Tibial nerve (tissue), 4 donors: ENCODE data around the gene CDKN2A. TPM values are rescaled to one million over a fixed set of nuclear protein-coding genes. Genes with fewer than 3 reads are reported as not detected.
A peak's percentile ranks its signal among the peaks of the same experiment; 100 is the strongest.
"Not testable (repeated sequence)": the region's sequence is repeated elsewhere in the genome, so short reads cannot be mapped to it uniquely, and the experiment has no call there.

Experiments
- DNase-seq, 2 donors: peaks; one replicate each; pipeline ENCODE4 v3.0.0-alpha.2; 2019; ENCODE audit warnings: low spot score in 2 of 2
- H3K27ac ChIP-seq, 4 donors: fragments of 200-600 bp; sonication (generic) in 3 of 4; one replicate each; pipeline ENCODE4 v1.5.1; 2017 to 2019; ENCODE audit warnings: mild to moderate bottlenecking in 1 of 4
- H3K27me3 ChIP-seq, 2 donors: fragments of 200-600 bp; sonication (generic) in 1 of 2; one replicate each; pipeline versions ENCODE4 v1.5.1 to v1.6.0; 2017 to 2019
- H3K36me3 ChIP-seq, 3 donors: fragments of 200-600 bp; sonication (generic); one replicate each; pipeline ENCODE4 v1.5.1; 2018 to 2019
- H3K4me1 ChIP-seq, 4 donors: fragments of 200-600 bp; sonication (generic) in 3 of 4; one replicate each; pipeline ENCODE4 v1.5.1; 2017 to 2019
- H3K4me3 ChIP-seq, 4 donors: fragments of 200-600 bp; sonication (generic) in 3 of 4; one replicate each; pipeline ENCODE4 v1.5.1; 2017 to 2019; ENCODE audit warnings: mild to moderate bottlenecking in 1 of 4, moderate library complexity in 1 of 4
- H3K9me3 ChIP-seq, 4 donors: fragments of 200-600 bp; sonication (generic) in 3 of 4; one replicate each; pipeline ENCODE4 v1.5.1; 2017 to 2019
- CTCF ChIP-seq, 5 experiments: fragments of 200-600 bp in 3 of 5; fragments of 450-650 bp in 2 of 5; sonication (generic) in 3 of 5; IDR thresholded peaks; one replicate each; pipeline ENCODE4 v1.5.1; 2016 to 2019; ENCODE audit warnings: antibody characterized with exemption in 5 of 5, mild to moderate bottlenecking in 3 of 5, moderate library complexity in 2 of 5
- EP300 ChIP-seq, 2 donors: sonication (generic); formaldehyde crosslinking; IDR thresholded peaks; one replicate each; pipeline ENCODE4 v1.6.1; 2017; ENCODE audit warnings: antibody characterized with exemption in 2 of 2, mild to moderate bottlenecking in 1 of 2
- POLR2A ChIP-seq, 2 donors: fragments of 450-650 bp; IDR thresholded peaks; one replicate each; pipeline ENCODE4 v1.6.1; 2017; ENCODE audit warnings: antibody characterized with exemption in 2 of 2, mild to moderate bottlenecking in 2 of 2, moderate library complexity in 2 of 2
- WGBS, 2 donors: methylation state at CpG; one replicate each; pipeline ENCODE4 v1.1.5; 2018; 5-methylcytosine and 5-hydroxymethylcytosine counted together
- total RNA-seq, 4 donors: library from RNA; depleted of rRNA; stranded (reverse); fragments of >200 nt; gene quantifications; one replicate each; pipeline ENCODE4 v1.1.0, GENCODE V29; 2016

The CDKN2A gene
- total RNA-seq, 4 donors from 2014 or later, result 1.7 to 11.6 (median 2.4) TPM

GRCh38 chr9:21965401-21965951, 28.7 kb downstream of the CDKN2A start:
- Histone ChIP-seq H3K27me3 (peaks cover 9 to 72% of the 10 kb centered on the region in 2 donors), H3K9me3 (peaks cover 0 to 19% (median 0%) of the 10 kb centered on the region in 4 donors), H3K27ac (no peak overlapping the region), H3K4me1 (peaks cover 0 to 27% (median 10%) of the 10 kb centered on the region in 4 donors), H3K36me3 (no peaks in the 10 kb centered on the region), H3K4me3 (peak overlapping the region in 3 of 4 donors; percentile 9 to 28 (median 16))
- WGBS, 2 donors, result 3% methylated on average over 30 of the region's 30 CpGs
- TF ChIP-seq CTCF (IDR thresholded peaks at IDR 0.05) (peak in 2 of 5 experiments; percentile 5 to 13), EP300 (IDR thresholded peaks at IDR 0.05) (no peak)
- DNase-seq, result no peak

GRCh38 chr9:21964925-21965385, 29.2 kb downstream of the CDKN2A start:
- no peak for TF ChIP-seq POLR2A (IDR thresholded peaks at IDR 0.05)
- TF ChIP-seq CTCF (IDR thresholded peaks at IDR 0.05), result no peak
- no peak for TF ChIP-seq EP300 (IDR thresholded peaks at IDR 0.05)
- WGBS, 2 donors, result 4 to 5% methylated on average over 29 of the region's 29 CpGs
- peak overlapping the region in 3 of 4 donors; percentile 9 to 28 (median 16) for H3K4me3 ChIP-seq
- no peak for DNase-seq
- H3K4me1 ChIP-seq, result peaks cover 0 to 27% (median 10%) of the 10 kb centered on the region in 4 donors
- peaks cover 9 to 67% of the 10 kb centered on the region in 2 donors for H3K27me3 ChIP-seq
- H3K27ac ChIP-seq, result no peak overlapping the region
- H3K9me3 ChIP-seq, result peaks cover 0 to 19% (median 0%) of the 10 kb centered on the region in 4 donors
- no peaks in the 10 kb centered on the region for H3K36me3 ChIP-seq

- Histone ChIP-seq H3K4me1 (peaks cover 0 to 15% (median 10%) of the 10 kb centered on the region in 4 donors), H3K27ac (no peak overlapping the region), H3K9me3 (peaks cover 0 to 16% (median 0%) of the 10 kb centered on the region in 4 donors), H3K27me3 (peaks cover 0 to 33% of the 10 kb centered on the region in 2 donors), H3K36me3 (no peaks in the 10 kb centered on the region), H3K4me3 (no peak overlapping the region)
- no peak for TF ChIP-seq POLR2A (IDR thresholded peaks at IDR 0.05)
- no peak for TF ChIP-seq CTCF (IDR thresholded peaks at IDR 0.05)
- no peak for TF ChIP-seq EP300 (IDR thresholded peaks at IDR 0.05)
- no peak for DNase-seq
- 90 to 95% methylated on average over 2 of the region's 2 CpGs for WGBS, 2 donors
Measured at GRCh38 chr9:21961569-21961968, 32.6 kb downstream of the CDKN2A start.

GRCh38 chr9:21959268-21959667, 34.9 kb downstream of the CDKN2A start:
- not testable (repeated sequence) for H3K36me3 ChIP-seq, DNase-seq, H3K27ac ChIP-seq, H3K4me1 ChIP-seq, H3K4me3 ChIP-seq
- peaks cover 0 to 12% (median 0%) of the 10 kb centered on the region in 4 donors for H3K9me3 ChIP-seq
- H3K27me3 ChIP-seq, result peaks cover 0 to 10% of the 10 kb centered on the region in 2 donors
- 95 to 96% methylated on average over 9 to 21 of the region's 33 CpGs for WGBS, 2 donors

GRCh38 chr9:21958833-21959232, 35.4 kb downstream of the CDKN2A start:
- no peak for TF ChIP-seq EP300 (IDR thresholded peaks at IDR 0.05)
- no peak for TF ChIP-seq POLR2A (IDR thresholded peaks at IDR 0.05)
- TF ChIP-seq CTCF (IDR thresholded peaks at IDR 0.05), result no peak
- peaks cover 0 to 9% of the 10 kb centered on the region in 2 donors for H3K27me3 ChIP-seq
- H3K27ac ChIP-seq, result no peak overlapping the region
- H3K4me1 ChIP-seq, result no peaks in the 10 kb centered on the region
- no peaks in the 10 kb centered on the region for H3K36me3 ChIP-seq
- peaks cover 0 to 10% (median 0%) of the 10 kb centered on the region in 4 donors for H3K9me3 ChIP-seq
- 93 to 96% methylated on average over 2 of the region's 2 CpGs for WGBS, 2 donors
- H3K4me3 ChIP-seq, result no peak overlapping the region
- DNase-seq, result no peak
